ENCODE data around the gene KCNQ2.

Gene KCNQ2

DNA sequence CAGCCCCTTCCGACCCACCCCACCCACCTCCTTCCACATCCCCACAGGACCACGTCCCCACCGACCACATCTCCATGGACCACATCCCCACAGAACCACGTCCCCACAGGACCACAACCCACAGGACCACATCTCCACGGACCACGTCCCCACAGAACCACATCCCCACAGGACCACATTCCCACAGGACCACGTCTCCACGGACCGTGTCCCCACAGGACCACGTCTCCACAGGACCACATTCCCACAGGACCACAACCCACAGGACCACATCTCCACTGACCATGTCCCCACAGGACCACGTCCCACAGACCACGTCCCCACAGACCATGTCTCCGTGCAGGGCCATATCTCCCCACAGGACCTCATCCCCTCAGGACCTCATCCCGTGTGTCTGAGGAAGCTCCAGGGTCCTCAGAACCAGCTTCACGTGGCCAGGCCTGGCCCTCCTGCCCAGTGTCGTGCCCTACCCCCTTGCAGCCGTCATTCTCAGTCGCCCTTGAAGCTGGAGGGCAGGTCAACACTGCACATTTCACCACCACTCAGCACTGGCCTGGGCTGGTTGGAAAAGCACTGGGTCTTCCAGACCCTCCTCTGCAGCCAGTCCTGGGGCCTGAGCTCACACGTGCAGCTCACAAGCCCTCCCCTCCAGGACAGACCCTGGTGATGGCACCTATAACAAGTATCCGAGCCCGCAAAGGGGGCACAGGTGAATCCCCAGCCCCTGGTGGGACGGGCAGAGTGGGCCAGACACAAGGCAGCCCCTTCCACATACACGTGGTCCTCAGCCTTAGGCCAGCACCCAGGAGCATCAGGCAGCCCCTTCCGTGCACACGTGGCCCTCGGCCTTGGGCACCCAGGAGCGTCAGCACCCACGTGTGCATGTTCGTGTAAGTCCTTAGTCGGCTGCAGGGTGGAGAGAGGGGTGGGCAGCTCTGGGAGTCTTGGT, 115.2 kb downstream of the KCNQ2 start:
- no peak for DNase-seq

DNA sequence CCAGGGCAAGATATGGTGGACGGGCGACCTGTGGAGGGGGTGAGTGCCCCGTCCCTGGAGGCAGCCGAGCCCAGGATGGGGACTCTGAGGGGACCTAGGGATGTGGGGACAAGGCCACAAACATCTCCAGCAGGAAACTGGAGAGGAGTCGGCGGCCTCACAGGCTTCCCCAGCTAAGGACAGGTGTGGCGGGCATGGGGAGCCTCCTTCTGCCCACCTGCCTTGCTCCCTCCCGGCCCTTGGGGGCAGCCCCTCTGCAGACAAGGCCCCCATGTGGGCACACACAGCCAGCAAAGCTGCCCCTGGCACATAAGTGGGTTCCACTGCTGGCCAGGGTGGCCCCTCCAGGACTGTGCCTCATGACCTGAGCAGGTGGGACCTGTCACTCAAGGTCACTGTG, 115.9 kb downstream of the KCNQ2 start:
- DNase-seq: no peak

GRCh38 chr20:63355781-63356295, 116.6 kb downstream of the KCNQ2 start:
- no peak for DNase-seq

DNA sequence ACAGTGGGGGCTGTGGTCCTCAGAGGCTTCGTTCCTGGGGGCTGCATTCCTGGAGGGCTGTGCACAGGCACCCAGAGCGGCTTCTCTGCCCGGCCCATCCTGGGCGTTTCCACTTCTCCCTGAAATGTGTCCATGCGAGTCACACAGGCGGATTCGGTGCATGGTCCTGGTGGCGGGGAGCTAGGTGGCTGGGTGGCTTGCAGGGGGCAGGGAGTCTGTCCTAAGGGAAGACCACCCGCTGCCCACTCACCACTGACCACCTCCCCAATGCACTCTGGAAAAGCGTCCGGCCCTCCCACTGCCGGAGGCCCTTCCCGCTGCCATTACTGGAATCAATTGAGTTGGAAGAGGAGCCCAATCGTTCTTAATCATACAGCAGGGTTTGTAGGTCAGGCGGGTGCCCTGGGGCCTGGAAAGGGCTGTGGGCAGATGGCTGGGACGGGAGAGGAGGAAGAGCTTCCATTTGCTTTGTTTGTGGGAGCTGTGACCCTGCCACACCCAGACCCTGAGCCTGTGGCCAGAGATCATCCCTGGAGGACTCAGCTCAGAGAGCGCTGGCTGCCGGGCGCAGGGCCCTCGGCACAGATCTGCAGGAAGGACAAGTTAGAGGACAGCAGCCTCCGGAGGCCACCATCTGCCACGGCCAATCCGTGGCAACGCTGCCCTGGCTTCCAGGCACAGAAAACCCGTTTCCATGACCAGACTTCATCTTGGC, 117.7 kb downstream of the KCNQ2 start:
- DNase-seq: no peak

- no peak for DNase-seq
These were observed 119.6 kb downstream of the KCNQ2 start for GRCh38 chr20:63352811-63353221.

DNA sequence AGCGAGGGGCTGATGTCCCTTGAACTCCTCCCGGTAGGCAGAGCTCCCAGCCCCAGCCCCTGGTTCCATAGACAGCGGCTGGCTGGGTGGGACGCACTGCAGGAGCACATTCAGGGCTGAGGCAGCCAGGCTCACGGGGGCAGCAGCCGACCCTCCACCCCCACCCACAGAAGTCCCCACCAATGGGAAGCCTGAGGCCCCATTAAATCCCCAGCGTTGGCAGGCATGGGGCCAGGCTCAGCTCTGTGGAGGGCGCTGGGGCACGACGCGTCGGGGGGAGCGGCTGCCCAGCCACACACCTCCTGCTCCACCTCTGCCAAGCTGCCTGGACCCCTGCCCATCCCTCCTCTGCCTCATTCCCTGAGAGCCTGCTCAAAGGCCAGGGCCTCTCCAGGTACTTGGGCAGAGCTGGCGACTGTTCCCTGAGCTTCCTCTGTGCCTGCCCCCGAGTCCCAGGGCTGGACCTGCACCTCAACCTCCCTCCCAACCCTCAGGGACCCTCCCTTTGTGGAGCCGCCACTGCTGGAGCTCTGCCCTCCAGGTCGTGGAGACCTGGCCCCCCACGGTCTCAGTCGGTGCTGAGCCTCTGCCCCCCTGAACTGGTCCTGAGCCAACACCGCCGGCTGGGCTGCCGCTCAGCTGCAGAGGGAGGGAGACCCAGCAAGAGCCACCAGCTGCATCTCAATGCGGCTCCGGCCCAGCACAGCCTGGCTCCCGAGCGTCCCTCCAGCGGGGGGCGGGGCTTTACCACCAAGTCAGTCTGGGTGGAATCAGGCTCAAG, 120.5 kb downstream of the KCNQ2 start:
- DNase-seq: no peak

DNA sequence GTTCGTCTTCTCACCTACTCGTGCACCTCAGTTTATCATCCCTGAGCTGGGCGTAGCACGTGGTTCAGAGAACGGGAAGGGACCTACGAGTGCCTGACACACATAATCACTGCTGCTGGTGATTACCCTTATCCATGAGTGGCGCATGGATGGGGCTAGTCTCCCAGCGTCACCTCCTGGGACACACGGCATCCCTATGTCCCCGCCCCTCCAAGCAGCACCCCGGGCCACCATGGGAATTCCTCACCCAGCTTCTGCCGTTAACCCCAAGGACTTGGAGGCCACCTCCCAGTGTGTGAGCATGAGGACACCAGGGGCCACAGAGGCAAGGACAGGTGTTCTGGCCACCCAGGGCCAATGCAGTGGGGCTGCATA, 121.1 kb downstream of the KCNQ2 start:
- no peak for DNase-seq

DNA sequence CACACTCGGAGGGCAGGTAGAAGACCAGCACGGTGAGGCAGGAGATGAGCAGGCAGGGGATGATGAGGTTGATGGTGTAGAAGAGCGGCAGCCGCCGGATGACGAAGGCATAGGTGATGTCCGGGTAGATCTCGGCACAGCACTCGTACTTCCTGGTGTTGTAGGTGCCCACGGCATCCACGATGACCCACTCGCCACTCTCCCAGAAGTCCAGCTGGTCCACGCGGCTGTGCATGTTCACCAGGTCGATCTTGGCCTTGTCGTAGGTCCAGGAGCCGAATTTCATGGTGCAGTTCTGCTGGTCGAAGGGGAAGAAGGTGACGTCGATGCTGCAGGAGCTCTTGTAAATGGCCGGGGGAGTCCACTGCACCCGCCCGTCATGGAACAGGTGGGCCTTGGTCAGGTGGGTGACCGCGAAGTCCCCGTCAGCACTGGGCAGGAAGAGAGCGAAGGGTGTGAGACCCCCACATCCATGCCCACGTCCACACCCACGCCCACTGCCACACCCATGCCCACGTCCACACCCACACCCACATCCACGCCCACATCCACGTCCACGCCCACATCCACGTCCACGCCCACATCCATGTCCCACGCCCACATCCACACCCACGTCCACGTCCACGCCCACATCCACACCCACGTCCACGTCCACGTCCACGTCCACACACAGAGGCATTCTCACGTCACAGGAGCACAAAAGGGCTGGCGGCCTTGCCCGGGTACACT, 121.7 kb downstream of the KCNQ2 start:
- DNase-seq: no peak
